ENCODE measurements around the gene FAM72D. TPM values are rescaled to one million over a fixed set of nuclear protein-coding genes. Genes with fewer than 3 reads are reported as not detected.
"Not testable (repeated sequence)": the region's sequence is repeated elsewhere in the genome, so short reads cannot be mapped to it uniquely, and the experiment has no call there.

The FAM72D gene
- polyA plus RNA-seq, 3 donors: 0.48 to 1.2 (median 0.79) TPM

- H3K4me3 ChIP-seq (replicated peaks in 1 of 3; ENCODE audit: low read depth in 2 of 3, low read length in 3 of 3): peak overlapping the region; percentile 15 to 43 (median 16)
- H3K79me2 ChIP-seq (ENCODE audit: insufficient read depth, low read length); H2AFZ ChIP-seq (ENCODE audit: insufficient read depth, low read depth, low read length, poor library complexity, severe bottlenecking); H3K4me1 ChIP-seq (ENCODE audit: control insufficient read depth in 1 of 2, insufficient read depth in 2 of 2, low read length in 2 of 2); DNase-seq; H3K27ac Mint-ChIP-seq; H3K27me3 Mint-ChIP-seq (ENCODE audit: low read depth in 3 of 3); H3K36me3 ChIP-seq (replicated peaks in 1 of 2; ENCODE audit: control insufficient read depth in 1 of 2, insufficient read depth in 2 of 2, low read length in 2 of 2); intact Hi-C loops (cut with micrococcal nuclease); H3K27me3 ChIP-seq (ENCODE audit: control insufficient read depth in 2 of 2, insufficient read depth in 2 of 2, low read length in 2 of 2); H3K4me1 Mint-ChIP-seq; H3K4me2 ChIP-seq (replicated peaks; ENCODE audit: extremely low read depth, low read length, poor library complexity, severe bottlenecking); H3K36me3 Mint-ChIP-seq; H3K9me3 Mint-ChIP-seq; H3K9me3 ChIP-seq (replicated peaks in 1 of 2; ENCODE audit: control insufficient read depth in 1 of 2, insufficient read depth in 1 of 2, low read length in 2 of 2); H4K20me1 ChIP-seq (ENCODE audit: insufficient read depth, low read length); H3K27ac ChIP-seq (ENCODE audit: low read depth in 1 of 2, low read length in 2 of 2); H3K9ac ChIP-seq (ENCODE audit: insufficient read depth, low read length, poor library complexity, severe bottlenecking): not testable (repeated sequence)
- H3K4me3 Mint-ChIP-seq: peak overlapping the region; percentile 57 to 62
- WGBS (ENCODE audit: insufficient coverage): no CpG with 5 or more reads among the region's 5 CpGs
Observed at GRCh38 chr1:145155873-145156272, 60.1 kb downstream of the FAM72D start.

- intact Hi-C loops (cut with micrococcal nuclease): not testable (repeated sequence)
Observed at GRCh38 chr1:145156891-145157610, 61.3 kb downstream of the FAM72D start.

GRCh38 chr1:145157715-145158114 is 61.9 kb downstream of the FAM72D start:
- H3K4me2 ChIP-seq (replicated peaks; ENCODE audit: extremely low read depth, low read length, poor library complexity, severe bottlenecking); H3K27ac Mint-ChIP-seq; H3K9me3 Mint-ChIP-seq; H3K4me3 ChIP-seq (replicated peaks in 1 of 3; ENCODE audit: low read depth in 2 of 3, low read length in 3 of 3); H3K4me1 ChIP-seq (ENCODE audit: control insufficient read depth in 1 of 2, insufficient read depth in 2 of 2, low read length in 2 of 2); H3K27ac ChIP-seq (ENCODE audit: low read depth in 1 of 2, low read length in 2 of 2); H4K20me1 ChIP-seq (ENCODE audit: insufficient read depth, low read length); H3K4me1 Mint-ChIP-seq; H3K36me3 Mint-ChIP-seq; H3K27me3 ChIP-seq (ENCODE audit: control insufficient read depth in 2 of 2, insufficient read depth in 2 of 2, low read length in 2 of 2); intact Hi-C loops (cut with micrococcal nuclease); H3K9me3 ChIP-seq (replicated peaks in 1 of 2; ENCODE audit: control insufficient read depth in 1 of 2, insufficient read depth in 1 of 2, low read length in 2 of 2); H3K4me3 Mint-ChIP-seq; H3K27me3 Mint-ChIP-seq (ENCODE audit: low read depth in 3 of 3); H2AFZ ChIP-seq (ENCODE audit: insufficient read depth, low read depth, low read length, poor library complexity, severe bottlenecking); H3K36me3 ChIP-seq (replicated peaks in 1 of 2; ENCODE audit: control insufficient read depth in 1 of 2, insufficient read depth in 2 of 2, low read length in 2 of 2); H3K79me2 ChIP-seq (ENCODE audit: insufficient read depth, low read length); DNase-seq; H3K9ac ChIP-seq (ENCODE audit: insufficient read depth, low read length, poor library complexity, severe bottlenecking): not testable (repeated sequence)
- no CpG with 5 or more reads among the region's 14 CpGs for WGBS (ENCODE audit: insufficient coverage)

More at GRCh38 chr1:145156891-145157610, 61.3 kb downstream of the FAM72D start:
- H3K36me3 ChIP-seq (replicated peaks in 1 of 2; ENCODE audit: control insufficient read depth in 1 of 2, insufficient read depth in 2 of 2, low read length in 2 of 2); H3K4me1 ChIP-seq (ENCODE audit: control insufficient read depth in 1 of 2, insufficient read depth in 2 of 2, low read length in 2 of 2); H4K20me1 ChIP-seq (ENCODE audit: insufficient read depth, low read length); H3K27me3 Mint-ChIP-seq (ENCODE audit: low read depth in 3 of 3); H3K27me3 ChIP-seq (ENCODE audit: control insufficient read depth in 2 of 2, insufficient read depth in 2 of 2, low read length in 2 of 2); H3K27ac ChIP-seq (ENCODE audit: low read depth in 1 of 2, low read length in 2 of 2); H3K79me2 ChIP-seq (ENCODE audit: insufficient read depth, low read length); H3K4me1 Mint-ChIP-seq; H3K36me3 Mint-ChIP-seq; H3K9me3 ChIP-seq (replicated peaks in 1 of 2; ENCODE audit: control insufficient read depth in 1 of 2, insufficient read depth in 1 of 2, low read length in 2 of 2); H3K9me3 Mint-ChIP-seq; H3K9ac ChIP-seq (ENCODE audit: insufficient read depth, low read length, poor library complexity, severe bottlenecking); H3K4me2 ChIP-seq (replicated peaks; ENCODE audit: extremely low read depth, low read length, poor library complexity, severe bottlenecking): not testable (repeated sequence)
- 0% methylated on average over 4 of the region's 26 CpGs for WGBS (ENCODE audit: insufficient coverage)
- DNase-seq: peak; percentile 49 to 50 (median 50)
- H3K4me3 ChIP-seq (replicated peaks in 1 of 3; ENCODE audit: low read depth in 2 of 3, low read length in 3 of 3): peak overlapping the region; percentile 38 to 89 (median 74)
- Mint-ChIP-seq H3K4me3 (peak overlapping the region; percentile 89 to 90), H3K27ac (peak overlapping the region in 5 of 7 donors; percentile 50 to 89 (median 84))
- peak overlapping the region; percentile 61 for H2AFZ ChIP-seq (ENCODE audit: insufficient read depth, low read depth, low read length, poor library complexity, severe bottlenecking)

DNA sequence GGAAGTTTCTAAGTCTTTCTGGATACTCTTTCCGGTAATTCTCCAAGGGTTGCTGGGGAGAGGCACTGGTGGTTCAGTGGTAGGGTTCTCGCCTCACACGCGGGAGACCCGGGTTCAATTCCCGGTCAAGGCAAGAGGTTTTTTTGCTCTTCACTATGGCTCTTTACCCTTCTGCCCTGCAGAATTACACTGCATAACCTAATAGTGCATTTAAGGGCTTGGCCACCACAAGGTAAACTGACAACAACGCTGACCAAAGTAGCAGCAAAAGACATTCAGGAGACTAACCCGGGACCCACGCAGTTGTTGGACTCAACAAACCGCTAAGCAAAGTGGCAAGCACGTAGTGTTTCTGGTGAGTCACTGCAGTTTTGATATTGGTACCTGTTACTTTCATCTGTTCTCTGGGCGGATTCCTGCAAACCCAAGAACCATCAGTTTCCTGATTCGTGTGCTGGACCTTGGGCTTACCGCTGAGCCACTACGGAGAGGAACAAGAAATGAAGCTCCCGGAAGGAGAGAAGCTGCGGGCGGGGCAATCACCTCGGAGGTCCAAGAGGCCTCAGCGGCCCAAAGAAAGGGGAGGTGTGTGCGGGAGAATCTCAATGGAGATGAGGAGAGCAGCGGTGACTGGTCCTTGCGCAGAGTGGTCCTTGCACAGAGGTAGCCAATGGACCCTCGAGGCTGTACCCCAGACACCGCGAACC is 65.4 kb downstream of the FAM72D start:
- H2AFZ ChIP-seq (ENCODE audit: insufficient read depth, low read depth, low read length, poor library complexity, severe bottlenecking); intact Hi-C loops (cut with micrococcal nuclease); H3K79me2 ChIP-seq (ENCODE audit: insufficient read depth, low read length); H3K9me3 ChIP-seq (replicated peaks in 1 of 2; ENCODE audit: control insufficient read depth in 1 of 2, insufficient read depth in 1 of 2, low read length in 2 of 2); H3K4me1 Mint-ChIP-seq; H3K9me3 Mint-ChIP-seq; H3K27ac Mint-ChIP-seq; H3K4me3 Mint-ChIP-seq; H3K27me3 Mint-ChIP-seq (ENCODE audit: low read depth in 3 of 3); H3K4me1 ChIP-seq (ENCODE audit: control insufficient read depth in 1 of 2, insufficient read depth in 2 of 2, low read length in 2 of 2); H4K20me1 ChIP-seq (ENCODE audit: insufficient read depth, low read length); DNase-seq; H3K4me3 ChIP-seq (replicated peaks in 1 of 3; ENCODE audit: low read depth in 2 of 3, low read length in 3 of 3); H3K36me3 Mint-ChIP-seq; H3K9ac ChIP-seq (ENCODE audit: insufficient read depth, low read length, poor library complexity, severe bottlenecking); H3K27me3 ChIP-seq (ENCODE audit: control insufficient read depth in 2 of 2, insufficient read depth in 2 of 2, low read length in 2 of 2); H3K36me3 ChIP-seq (replicated peaks in 1 of 2; ENCODE audit: control insufficient read depth in 1 of 2, insufficient read depth in 2 of 2, low read length in 2 of 2); H3K4me2 ChIP-seq (replicated peaks; ENCODE audit: extremely low read depth, low read length, poor library complexity, severe bottlenecking); H3K27ac ChIP-seq (ENCODE audit: low read depth in 1 of 2, low read length in 2 of 2): not testable (repeated sequence)
- no CpG with 5 or more reads among the region's 26 CpGs for WGBS (ENCODE audit: insufficient coverage)

Measured in CD14-positive monocyte (primary cell).